ENCODE measurements around the gene LRRC75B. TPM values are rescaled to one million over a fixed set of nuclear protein-coding genes. Genes with fewer than 3 reads are reported as not detected.

The LRRC75B gene
- total and polyA plus RNA-seq, 2 of the 13 experiments (the other 11 are each of a cell fraction or from before 2014, with no cell fraction given) = 11.8 to 34.8 TPM

- TF ChIP-seq MAZ (IDR thresholded peaks at IDR 0.05; ENCODE audit: borderline replicate concordance, low read depth, low read length) = no peak
- no peak for TF ChIP-seq MAZ (CRISPR knock-in tag; IDR thresholded peaks at IDR 0.05; ENCODE audit: low read depth)
- TF ChIP-seq ZNF24 (IDR thresholded peaks at IDR 0.05) = peak; percentile 45; the same call in 1 of the 2 replicates
- TF ChIP-seq ZNF629 (CRISPR knock-in tag; conservative IDR thresholded peaks at IDR 0.05) = no peak
- TF ChIP-seq DRAP1 (CRISPR knock-in tag; IDR thresholded peaks at IDR 0.05) = peak; percentile 79
These were observed 14.3 kb downstream of the LRRC75B start (continued) for GRCh38 chr22:24578355-24579257.

- Histone ChIP-seq H3K79me2 (ENCODE audit: insufficient read depth, low read length) (no peaks in the 10 kb centered on the region), H3K27me3 (ENCODE audit: control insufficient read depth in 1 of 2, insufficient read depth in 2 of 2, low read length in 2 of 2) (no peaks in the 10 kb centered on the region), H3K9ac (ENCODE audit: insufficient read depth, low read depth, low read length) (peak overlapping the region; percentile 47; the same call in 1 of the 2 replicates), H3K4me2 (ENCODE audit: low read depth, low read length) (no peak overlapping the region), H4K20me1 (ENCODE audit: insufficient read depth, low read length) (no peaks in the 10 kb centered on the region), H3K4me3 (replicated peaks in 1 of 3; ENCODE audit: insufficient read depth in 1 of 3, low read depth in 2 of 3, low read length in 3 of 3) (no peak overlapping the region), H3K27ac (ENCODE audit: extremely low read length, insufficient read depth, low read length) (peak overlapping the region; percentile 97), H3K36me3 (replicated peaks in 1 of 2; ENCODE audit: control insufficient read depth in 1 of 2, insufficient read depth in 2 of 2, low read length in 2 of 2) (peaks cover 12 to 26% of the 10 kb centered on the region in 2 experiments), H2AFZ (ENCODE audit: low read length) (no peak overlapping the region), H3K9me3 (ENCODE audit: low read length) (no peaks in the 10 kb centered on the region), H3K4me1 (ENCODE audit: insufficient read depth, low read length) (peaks cover 76% of the 10 kb centered on the region)
- 38% methylated on average over 1 of the region's 1 CpG for WGBS (ENCODE audit: low lambda C conversion rate)
- CTCF ChIA-PET (ENCODE audit: low intra/inter-chr PET ratio, low total read pairs) = no interaction called here
- no peak for DNase-seq (ENCODE audit: low spot score)
- in situ Hi-C loops (cut with HindIII; ENCODE audit: extremely low pct_ligation_motif_present, low pct_unique_long_range_greater_than_20kb) (no loop called here), intact Hi-C loops (cut with micrococcal nuclease; ENCODE audit: unreplicated experiment) (no loop called here)
- POLR2A ChIA-PET = interaction anchor here (1.0 to 6.5 kb wide), 7 partner anchors 9 to 27 kb away, joined by 4 to 138 read pairs (median 27); partner anchors contain the start of genes GUCD1, LRRC75B and SNRPD3
- no TSS peak for BruUV-seq (replicated peaks)
- FAIRE-seq = no peak
- ATAC-seq = no peak
- TF ChIP-seq ZNF460 (CRISPR knock-in tag; IDR thresholded peaks at IDR 0.05; ENCODE audit: borderline replicate concordance) (no peak), ZNF557 (CRISPR knock-in tag; IDR thresholded peaks at IDR 0.05) (no peak), U2AF1 (optimal IDR thresholded peaks at IDR 0.05; ENCODE audit: low read depth, low read length) (no peak), CBX2 (IDR thresholded peaks at IDR 0.05; ENCODE audit: low read depth, low read length) (no peak), CBX2 (CRISPR knock-in tag; IDR thresholded peaks at IDR 0.05; ENCODE audit: low read depth) (no peak), MBD4 (IDR thresholded peaks at IDR 0.05; ENCODE audit: borderline replicate concordance, low read length) (no peak), TFAP4 (IDR thresholded peaks at IDR 0.05; ENCODE audit: borderline replicate concordance, low read depth) (no peak), NFE2L2 (IDR thresholded peaks at IDR 0.05; ENCODE audit: low read length) (no peak), CAMTA2 (CRISPR knock-in tag; IDR thresholded peaks at IDR 0.05; ENCODE audit: borderline replicate concordance) (no peak), ZNF256 (CRISPR knock-in tag; conservative IDR thresholded peaks at IDR 0.05) (no peak), RFXANK (CRISPR knock-in tag; IDR thresholded peaks at IDR 0.05) (no peak), NR0B2 (CRISPR knock-in tag; IDR thresholded peaks at IDR 0.05) (no peak), ZNF775 (CRISPR knock-in tag; IDR thresholded peaks at IDR 0.05; ENCODE audit: borderline replicate concordance) (no peak)
- TF ChIP-seq, protein P1, sequence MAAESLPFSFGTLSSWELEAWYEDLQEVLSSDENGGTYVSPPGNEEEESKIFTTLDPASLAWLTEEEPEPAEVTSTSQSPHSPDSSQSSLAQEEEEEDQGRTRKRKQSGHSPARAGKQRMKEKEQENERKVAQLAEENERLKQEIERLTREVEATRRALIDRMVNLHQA (CRISPR knock-in tag; IDR thresholded peaks at IDR 0.05) = no peak
These were observed 16.1 kb downstream of the LRRC75B start for GRCh38 chr22:24576778-24577177.

Data from HepG2 (cell line).